HG03103 (cell line): ENCODE results near the gene TNFAIP1.

Source experiments
- ATAC-seq: cut with Tn5 transposase; IDR thresholded peaks from one replicate; pipeline ENCODE4 v1.9.1; 2021; ENCODE audit warnings: low read depth; ENCODE audit not compliant: unreplicated experiment

TNFAIP1 gene

DNA sequence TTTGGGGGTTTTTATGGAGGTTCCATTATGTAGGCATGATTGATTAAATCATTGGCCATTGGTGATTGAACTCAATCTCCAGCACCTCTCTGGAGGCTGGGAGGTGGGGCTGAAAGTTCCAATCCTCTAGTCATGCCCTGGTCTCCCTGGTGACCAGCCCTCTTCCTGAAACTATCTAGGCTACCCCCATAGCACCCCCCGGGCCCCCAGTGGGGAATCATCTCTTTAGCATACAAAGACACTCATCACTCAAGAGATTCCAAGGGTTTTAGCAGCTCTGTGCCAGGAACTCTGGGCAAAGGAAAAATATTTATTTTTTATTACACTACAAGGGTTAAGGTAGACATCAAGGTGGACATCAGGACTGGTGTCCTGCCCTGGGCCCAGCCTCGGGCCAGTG lies 59.9 kb downstream of the TNFAIP1 start:
- ATAC-seq, result no peak

DNA sequence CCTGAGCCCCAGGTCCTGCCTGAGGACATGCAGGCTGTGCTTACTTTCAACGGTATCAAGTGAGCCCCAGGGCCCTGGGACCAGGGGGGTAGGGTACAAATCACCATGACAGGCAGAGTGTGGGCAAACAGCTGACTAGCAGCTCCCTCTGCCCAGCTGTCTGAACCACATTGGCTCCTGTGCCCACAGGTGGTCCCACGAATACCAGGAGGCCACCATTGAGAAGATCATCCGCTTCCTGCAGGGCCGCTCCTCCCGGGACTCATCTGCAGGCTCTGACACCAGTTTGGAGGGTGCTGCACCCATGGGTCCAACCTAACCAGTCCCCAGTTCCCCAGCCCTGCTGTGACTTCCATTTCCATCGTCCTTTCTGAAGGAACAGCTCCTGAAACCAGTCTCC lies 60.4 kb downstream of the TNFAIP1 start:
- ATAC-seq, result no peak
